NT2/D1 (cell line): ENCODE measurements around the gene FYTTD1.

Experiments
- SUZ12 ChIP-seq: IDR thresholded peaks from 2 replicates; pipeline ENCODE4 v1.6.1; 2011; ENCODE audit not compliant: insufficient read length, insufficient read depth; ENCODE audit errors: extremely low read depth
- YY1 ChIP-seq: IDR thresholded peaks from 2 replicates; pipeline ENCODE4 v1.6.1; 2011; ENCODE audit not compliant: insufficient read length, insufficient read depth

- TF ChIP-seq SUZ12 (no peak), YY1 (no peak)
Measured at GRCh38 chr3:197814372-197814771, 64.7 kb downstream of the FYTTD1 start.
